NCI-H345 treated with DMSO at 0.1 percent for 48 hours (cell line): ENCODE results near the gene BDNF.

ENCODE experiments used
- DNase-seq: peaks from one replicate; lab custom pipeline; 2025; ENCODE audit not compliant: unreplicated experiment; lab: John Stamatoyannopoulos, UW

BDNF gene

DNA sequence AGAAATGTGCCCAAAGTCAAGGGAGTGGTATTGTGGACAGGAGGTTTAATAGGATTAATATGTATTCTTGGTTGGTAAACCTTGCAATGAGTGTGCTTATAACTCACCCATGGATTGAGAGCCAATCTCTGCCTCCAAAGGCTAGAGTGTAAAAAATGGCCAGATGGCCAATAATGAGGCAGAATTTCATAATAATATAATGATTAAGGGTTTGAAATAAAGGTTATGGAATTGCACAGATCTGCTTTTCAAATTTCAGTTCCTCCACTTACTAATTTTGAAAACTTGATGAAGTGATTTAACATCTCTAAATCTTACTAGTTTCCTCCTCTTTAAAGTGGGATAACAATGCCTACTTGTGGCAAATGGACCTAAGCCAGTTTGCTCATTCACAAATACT is 94.8 kb downstream of the BDNF start:
- no peak for DNase-seq
